Rectal smooth muscle tissue (tissue), 1 donor: Measurements from ENCODE around the gene IMMP1L.
"Not testable (repeated sequence)": the region's sequence is repeated elsewhere in the genome, so short reads cannot be mapped to it uniquely, and the experiment has no call there.

Experiments used
- H3K27ac ChIP-seq: one replicate; pipeline ENCODE4 v1.7.0; 2013; ENCODE audit warnings: low read depth, low read length, inconsistent platforms
- H3K27me3 ChIP-seq: one replicate; pipeline ENCODE4 v1.7.0; 2013; ENCODE audit warnings: low read length; ENCODE audit not compliant: control insufficient read depth, insufficient read depth
- H3K36me3 ChIP-seq: one replicate; pipeline ENCODE4 v1.7.0; 2013; ENCODE audit warnings: low read length; ENCODE audit not compliant: control insufficient read depth, insufficient read depth
- H3K4me1 ChIP-seq: one replicate; pipeline ENCODE4 v1.7.0; 2013; ENCODE audit warnings: low read length; ENCODE audit not compliant: control insufficient read depth, insufficient read depth
- H3K4me3 ChIP-seq: one replicate; pipeline ENCODE4 v1.7.0; 2013; ENCODE audit warnings: low read length
- H3K9ac ChIP-seq: one replicate; pipeline ENCODE4 v1.7.0; 2013; ENCODE audit warnings: low read length

IMMP1L gene

GRCh38 chr11:31499576-31500178, 9.7 kb downstream of the IMMP1L start:
- no peak overlapping the region for H3K4me3 ChIP-seq
- H3K9ac ChIP-seq, result no peak overlapping the region
- H3K36me3 ChIP-seq, result no peaks in the 10 kb centered on the region
- H3K4me1 ChIP-seq, result no peaks in the 10 kb centered on the region
- H3K27me3 ChIP-seq, result no peaks in the 10 kb centered on the region
- H3K27ac ChIP-seq, result no peak overlapping the region

GRCh38 chr11:31493762-31494161, 15.7 kb downstream of the IMMP1L start:
- not testable (repeated sequence) for H3K27ac ChIP-seq, H3K36me3 ChIP-seq, H3K4me3 ChIP-seq, H3K4me1 ChIP-seq, H3K9ac ChIP-seq, H3K27me3 ChIP-seq

- Histone ChIP-seq H3K4me1 (no peaks in the 10 kb centered on the region), H3K4me3 (no peak overlapping the region), H3K9ac (no peak overlapping the region), H3K36me3 (no peaks in the 10 kb centered on the region), H3K27me3 (no peaks in the 10 kb centered on the region), H3K27ac (no peak overlapping the region)
Measured at GRCh38 chr11:31493235-31493634, 16.2 kb downstream of the IMMP1L start.

GRCh38 chr11:31492320-31492913, 17.0 kb downstream of the IMMP1L start:
- Histone ChIP-seq H3K27ac (no peak overlapping the region), H3K9ac (no peak overlapping the region)

GRCh38 chr11:31487848-31488247, 21.6 kb downstream of the IMMP1L start:
- no peak overlapping the region for H3K4me3 ChIP-seq
- no peaks in the 10 kb centered on the region for H3K4me1 ChIP-seq
- no peaks in the 10 kb centered on the region for H3K36me3 ChIP-seq
- H3K27ac ChIP-seq, result no peak overlapping the region
- H3K9ac ChIP-seq, result no peak overlapping the region
- no peaks in the 10 kb centered on the region for H3K27me3 ChIP-seq

More at GRCh38 chr11:31492320-31492913, 17.0 kb downstream of the IMMP1L start:
- no peaks in the 10 kb centered on the region for H3K4me1 ChIP-seq
- no peak overlapping the region for H3K4me3 ChIP-seq
- H3K27me3 ChIP-seq, result no peaks in the 10 kb centered on the region
- H3K36me3 ChIP-seq, result no peaks in the 10 kb centered on the region

- H3K4me3 ChIP-seq, result no peak overlapping the region
- no peak overlapping the region for H3K27ac ChIP-seq
- no peaks in the 10 kb centered on the region for H3K27me3 ChIP-seq
- H3K9ac ChIP-seq, result no peak overlapping the region
- no peaks in the 10 kb centered on the region for H3K36me3 ChIP-seq
- no peaks in the 10 kb centered on the region for H3K4me1 ChIP-seq
Measured at GRCh38 chr11:31484497-31484896, 24.9 kb downstream of the IMMP1L start.

GRCh38 chr11:31480930-31481329, 28.5 kb downstream of the IMMP1L start:
- no peak overlapping the region for H3K9ac ChIP-seq
- no peak overlapping the region for H3K27ac ChIP-seq
- no peak overlapping the region for H3K4me3 ChIP-seq
- H3K4me1 ChIP-seq, result no peaks in the 10 kb centered on the region
- no peaks in the 10 kb centered on the region for H3K27me3 ChIP-seq
- no peaks in the 10 kb centered on the region for H3K36me3 ChIP-seq

GRCh38 chr11:31479066-31479465, 30.4 kb downstream of the IMMP1L start:
- no peaks in the 10 kb centered on the region for H3K4me1 ChIP-seq
- H3K36me3 ChIP-seq, result no peaks in the 10 kb centered on the region
- no peaks in the 10 kb centered on the region for H3K27me3 ChIP-seq
- H3K4me3 ChIP-seq, result no peak overlapping the region
- no peak overlapping the region for H3K27ac ChIP-seq
- H3K9ac ChIP-seq, result no peak overlapping the region

- H3K27me3 ChIP-seq, result no peaks in the 10 kb centered on the region
- H3K27ac ChIP-seq, result no peak overlapping the region
- no peak overlapping the region for H3K9ac ChIP-seq
- H3K4me1 ChIP-seq, result no peaks in the 10 kb centered on the region
- no peaks in the 10 kb centered on the region for H3K36me3 ChIP-seq
- H3K4me3 ChIP-seq, result no peak overlapping the region
Measured at GRCh38 chr11:31478223-31478590, 31.2 kb downstream of the IMMP1L start.

- H3K36me3 ChIP-seq, result no peaks in the 10 kb centered on the region
- no peak overlapping the region for H3K4me3 ChIP-seq
- H3K27ac ChIP-seq, result no peak overlapping the region
- no peaks in the 10 kb centered on the region for H3K27me3 ChIP-seq
- no peak overlapping the region for H3K9ac ChIP-seq
- H3K4me1 ChIP-seq, result no peaks in the 10 kb centered on the region
Measured at GRCh38 chr11:31477528-31478222, 31.7 kb downstream of the IMMP1L start.

GRCh38 chr11:31474083-31474482, 35.3 kb downstream of the IMMP1L start:
- H3K9ac ChIP-seq, result no peak overlapping the region
- H3K27me3 ChIP-seq, result no peaks in the 10 kb centered on the region
- H3K4me1 ChIP-seq, result no peaks in the 10 kb centered on the region
- no peaks in the 10 kb centered on the region for H3K36me3 ChIP-seq
- no peak overlapping the region for H3K27ac ChIP-seq
- H3K4me3 ChIP-seq, result no peak overlapping the region

- Histone ChIP-seq H3K4me1 (no peaks in the 10 kb centered on the region), H3K9ac (no peak overlapping the region), H3K27ac (no peak overlapping the region), H3K27me3 (no peaks in the 10 kb centered on the region), H3K36me3 (no peaks in the 10 kb centered on the region), H3K4me3 (no peak overlapping the region)
Measured at GRCh38 chr11:31464436-31464835, 45.0 kb downstream of the IMMP1L start.

- H3K27me3 ChIP-seq, result no peaks in the 10 kb centered on the region
- H3K36me3 ChIP-seq, result no peaks in the 10 kb centered on the region
- H3K27ac ChIP-seq, result no peak overlapping the region
- no peaks in the 10 kb centered on the region for H3K4me1 ChIP-seq
- H3K9ac ChIP-seq, result no peak overlapping the region
- no peak overlapping the region for H3K4me3 ChIP-seq
Measured at GRCh38 chr11:31455177-31455576, 54.2 kb downstream of the IMMP1L start.
